Right cardiac atrium (tissue), 5 donors: Measurements from ENCODE around the gene TRMT11. TPM values are rescaled to one million over a fixed set of nuclear protein-coding genes. Genes with fewer than 3 reads are reported as not detected.
A peak's percentile ranks its signal among the peaks of the same experiment; 100 is the strongest.
"Not testable (repeated sequence)": the region's sequence is repeated elsewhere in the genome, so short reads cannot be mapped to it uniquely, and the experiment has no call there.

Experiments
- ATAC-seq, 2 donors: fragments of 200-7000 bp; cut with Tn5 transposase; one replicate each; pipeline versions ENCODE4 v1.8.0 to v1.9.1; 2020; ENCODE audit warnings: moderate library complexity in 2 of 2, mild to moderate bottlenecking in 1 of 2
- DNase-seq, 3 donors: peaks; one replicate each; pipeline ENCODE4 v3.0.0-alpha.2; 2020
- H3K27ac ChIP-seq: one replicate; pipeline ENCODE4 v1.5.1; 2013; ENCODE audit warnings: mild to moderate bottlenecking, low read length, control low read depth, moderate library complexity
- H3K27me3 ChIP-seq: one replicate; pipeline ENCODE4 v1.6.1; 2013; ENCODE audit not compliant: control insufficient read depth, insufficient read depth
- H3K4me1 ChIP-seq: one replicate; pipeline ENCODE4 v1.6.1; 2013; ENCODE audit warnings: low read length; ENCODE audit not compliant: control insufficient read depth, insufficient read depth
- H3K4me3 ChIP-seq: one replicate; pipeline ENCODE4 v1.5.1; 2013; ENCODE audit warnings: low read length, control low read depth
- H3K9me3 ChIP-seq: one replicate; pipeline ENCODE4 v1.6.1; 2013; ENCODE audit warnings: low read length; ENCODE audit not compliant: control insufficient read depth
- WGBS: extraction: QIAGEN DNeasy Blood & Tissue Kit; methylation state at CpG from one replicate; pipeline ENCODE4 v1.1.7; 2013; 5-methylcytosine and 5-hydroxymethylcytosine counted together
- intact Hi-C, 4 donors: fragments of 100-400 bp; cut with DNase I; formaldehyde crosslinking; loops; one replicate each; pipeline versions ENCODE4 v1.11.0 to v1.14.0; 2022 to 2023
- polyA plus RNA-seq: library from polyadenylated mRNA; stranded (reverse); fragments of 200-250 nt; gene quantifications from one replicate; pipeline ENCODE4 v1.2.3, GENCODE V29; 2013
- total RNA-seq, 4 donors: library from RNA; stranded (reverse); fragmentation: NEBNext Ultra II Directional; extraction: Animal tissue kit (Norgen Biotek cat#: 25700); gene quantifications; one replicate each; pipeline ENCODE4 v1.2.1, GENCODE V29; 2021
- donor health status: healthy with polysubstance abuse.
- donor health status: DM: no; HTN: yes; CAD: no.
- donor health status: DM: no; HTN: no; CAD: no.
- donor health status: DM: no; HTN: yes; CAD: no; lungs with severe emphysema.
- donor health status: DM: yes; HTN: yes; CAD: no.

Gene TRMT11
- total and polyA plus RNA-seq, 5 donors, result 12.0 to 15.6 (median 15.0) TPM

DNA sequence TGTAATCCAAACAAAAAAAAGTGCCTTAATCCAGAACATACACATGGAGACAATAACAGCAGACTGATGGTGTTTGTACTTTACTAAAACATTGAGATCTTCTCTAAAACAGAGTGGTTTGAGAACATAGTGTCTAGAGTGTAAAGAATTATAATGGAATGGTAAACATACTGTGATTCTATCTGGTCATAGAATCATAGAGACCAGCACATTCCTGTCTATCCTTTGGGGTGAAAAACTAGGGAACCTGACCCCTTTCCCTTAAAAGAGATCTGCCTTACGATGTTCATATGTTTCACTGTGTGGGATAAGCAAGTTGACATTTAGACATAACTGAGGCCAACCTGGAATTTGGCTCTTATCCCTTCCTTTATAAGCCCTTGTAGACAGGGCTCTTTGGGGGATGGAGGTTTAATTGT, 55.7 kb downstream of the TRMT11 start:
- DNase-seq, result no peak
- Histone ChIP-seq H3K4me3 (no peak overlapping the region), H3K27ac (no peak overlapping the region), H3K9me3 (no peaks in the 10 kb centered on the region), H3K4me1 (no peaks in the 10 kb centered on the region), H3K27me3 (no peaks in the 10 kb centered on the region)
- 68% methylated on average over 1 of the region's 1 CpG for WGBS
- intact Hi-C loops, result no loop called here
- peak in 1 of 2 donors; percentile 59 for ATAC-seq

DNA sequence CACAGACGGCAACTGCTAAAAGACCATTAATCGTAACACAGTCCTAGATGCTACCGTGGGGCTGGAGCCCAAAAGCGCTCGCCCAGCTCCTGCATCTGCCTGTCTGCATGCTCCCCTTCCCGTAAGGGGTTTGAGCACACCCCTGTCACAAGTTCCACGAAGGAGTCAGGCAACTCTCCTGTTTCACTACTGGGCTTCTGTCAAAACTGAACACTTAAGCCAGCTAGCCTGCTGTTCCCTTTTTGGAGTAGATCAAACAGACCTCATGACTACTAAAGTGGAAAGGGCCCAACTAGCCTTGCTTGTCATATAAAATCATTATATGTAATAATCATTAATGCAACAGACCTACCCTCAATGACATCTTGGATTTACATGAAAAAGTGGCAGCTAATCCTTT, 61.3 kb downstream of the TRMT11 start:
- WGBS, result 93% methylated on average over 7 of the region's 7 CpGs
- no peak for DNase-seq
- Histone ChIP-seq H3K27me3 (no peaks in the 10 kb centered on the region), H3K4me3 (no peak overlapping the region), H3K9me3 (no peaks in the 10 kb centered on the region), H3K4me1 (no peaks in the 10 kb centered on the region), H3K27ac (no peak overlapping the region)
- intact Hi-C loops, result no loop called here
- peak in 1 of 2 donors; percentile 33 for ATAC-seq

DNA sequence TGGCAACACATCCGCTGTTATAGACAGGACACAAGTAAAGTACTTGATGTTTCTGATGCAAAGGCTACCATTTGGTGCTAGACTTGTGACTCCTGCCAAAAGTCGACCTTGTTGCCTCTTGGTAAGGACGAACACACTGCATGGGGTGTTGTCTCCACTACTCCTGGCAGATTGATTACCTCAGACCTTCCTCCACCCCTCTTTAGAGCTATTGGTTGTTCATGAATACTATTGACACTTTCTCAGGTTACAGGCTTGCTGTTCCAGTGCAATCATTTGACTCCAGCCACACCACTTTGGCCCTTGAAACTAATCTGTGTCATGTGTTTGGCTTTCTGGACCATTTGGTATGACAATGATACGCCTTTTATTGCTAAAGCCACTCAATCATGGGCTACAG, 62.3 kb downstream of the TRMT11 start:
- intact Hi-C loops, result no loop called here
- WGBS, result 95% methylated on average over 4 of the region's 4 CpGs
- ATAC-seq (no peak), DNase-seq (no peak)
- Histone ChIP-seq H3K27ac (no peak overlapping the region), H3K4me3 (no peak overlapping the region), H3K9me3 (no peaks in the 10 kb centered on the region), H3K27me3 (no peaks in the 10 kb centered on the region), H3K4me1 (no peaks in the 10 kb centered on the region)

DNA sequence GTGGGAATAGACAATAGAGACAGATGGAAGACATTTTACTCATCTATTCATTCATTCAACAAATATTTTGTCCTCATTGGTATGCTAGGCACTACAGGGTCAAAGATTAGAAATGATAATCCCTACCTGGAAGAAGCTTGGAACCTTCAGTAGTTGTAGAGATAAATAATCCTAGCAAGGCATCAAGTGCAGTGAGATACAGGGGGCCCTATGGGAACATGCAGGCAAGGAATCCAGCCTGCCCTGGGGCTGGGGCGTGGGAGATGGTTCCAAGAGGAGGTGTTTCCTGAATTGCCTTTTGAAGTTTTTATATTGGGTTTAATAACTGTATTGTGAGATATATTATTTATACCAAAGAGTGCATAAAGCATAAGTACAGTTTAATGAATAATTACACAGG, 64.5 kb downstream of the TRMT11 start:
- no peaks in the 10 kb centered on the region for H3K27me3 ChIP-seq
- intact Hi-C loops, result no loop called here
- H3K9me3 ChIP-seq, result no peaks in the 10 kb centered on the region
- no peak overlapping the region for H3K4me3 ChIP-seq
- ATAC-seq (no peak), DNase-seq (no peak)
- no peak overlapping the region for H3K27ac ChIP-seq
- H3K4me1 ChIP-seq, result no peaks in the 10 kb centered on the region
- 95% methylated on average over 1 of the region's 1 CpG for WGBS

DNA sequence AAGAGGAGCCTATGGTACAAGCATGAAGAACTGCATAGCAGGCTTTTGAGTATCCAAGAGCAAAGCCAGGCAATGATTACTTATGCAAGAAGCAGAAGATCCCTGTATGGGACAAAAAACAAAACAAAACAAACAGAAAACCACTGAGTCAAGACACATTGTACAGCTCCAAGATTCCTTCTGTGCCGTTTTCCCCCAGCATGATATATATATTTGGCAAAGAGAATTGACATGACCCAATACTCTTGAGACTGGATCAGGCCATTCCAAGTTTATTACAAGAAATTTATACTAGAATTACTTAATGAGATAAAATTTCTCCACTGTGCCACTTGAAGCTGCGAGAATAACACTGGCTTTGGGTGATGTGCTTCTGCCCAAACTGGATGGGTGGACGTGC, 65.5 kb downstream of the TRMT11 start:
- Histone ChIP-seq H3K9me3 (no peaks in the 10 kb centered on the region), H3K4me1 (no peaks in the 10 kb centered on the region), H3K27ac (no peak overlapping the region), H3K27me3 (no peaks in the 10 kb centered on the region), H3K4me3 (no peak overlapping the region)
- ATAC-seq (no peak), DNase-seq (no peak)
- intact Hi-C loops, result no loop called here
- WGBS, result 71% methylated on average over 3 of the region's 3 CpGs

DNA sequence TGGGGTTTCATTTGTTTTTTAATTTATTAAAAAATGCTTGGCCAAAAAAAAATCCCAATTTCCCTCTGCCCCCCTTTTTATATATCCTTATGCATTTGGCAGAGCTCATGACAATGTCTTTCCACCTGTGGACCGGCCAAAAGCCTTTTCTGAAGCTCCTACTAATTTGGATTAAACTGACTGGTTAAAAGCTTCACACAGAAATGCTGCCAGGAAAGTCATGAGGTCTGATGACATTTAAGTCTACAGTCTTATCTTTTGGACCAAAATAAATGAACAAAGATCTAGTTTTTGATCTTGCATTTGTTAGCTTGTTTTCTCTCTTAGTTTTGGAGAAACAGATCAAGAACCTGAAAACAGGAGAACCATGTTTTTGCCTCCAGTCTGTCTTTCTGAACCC, 66.1 kb downstream of the TRMT11 start:
- Histone ChIP-seq H3K4me1 (no peaks in the 10 kb centered on the region), H3K4me3 (no peak overlapping the region), H3K27me3 (no peaks in the 10 kb centered on the region), H3K27ac (no peak overlapping the region), H3K9me3 (no peaks in the 10 kb centered on the region)
- WGBS, result 36% methylated on average over 1 of the region's 1 CpG
- DNase-seq, result no peak
- ATAC-seq, result no peak
- intact Hi-C loops, result no loop called here

DNA sequence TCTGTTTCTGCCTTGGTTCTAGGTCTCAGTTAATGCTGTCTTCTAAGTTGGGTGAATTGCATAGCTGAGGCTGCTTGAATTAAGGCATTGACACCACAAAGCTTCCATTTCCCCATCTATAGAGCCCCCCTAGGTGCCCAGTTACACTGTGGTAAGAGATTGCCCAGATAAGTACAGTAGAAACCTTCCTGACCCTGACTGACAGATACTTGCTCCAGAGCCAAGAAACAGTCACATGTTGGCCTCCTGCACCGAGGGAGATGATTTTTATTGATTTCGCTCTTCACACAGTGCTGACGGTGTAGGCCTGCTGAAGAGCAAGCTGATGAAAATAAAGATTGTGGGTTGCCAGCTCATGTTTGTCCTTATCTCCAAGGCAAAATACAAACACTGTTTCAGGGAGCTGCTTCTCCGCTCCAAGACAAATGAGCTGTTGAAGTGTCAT, 67.9 kb downstream of the TRMT11 start:
- H3K4me1 ChIP-seq, result no peaks in the 10 kb centered on the region
- ATAC-seq, result peak in 1 of 2 donors; percentile 63
- intact Hi-C loops, result no loop called here
- no peak for DNase-seq
- no peaks in the 10 kb centered on the region for H3K9me3 ChIP-seq
- WGBS, result 50% methylated on average over 4 of the region's 4 CpGs
- H3K27me3 ChIP-seq, result no peaks in the 10 kb centered on the region
- no peak overlapping the region for H3K4me3 ChIP-seq
- H3K27ac ChIP-seq, result no peak overlapping the region

DNA sequence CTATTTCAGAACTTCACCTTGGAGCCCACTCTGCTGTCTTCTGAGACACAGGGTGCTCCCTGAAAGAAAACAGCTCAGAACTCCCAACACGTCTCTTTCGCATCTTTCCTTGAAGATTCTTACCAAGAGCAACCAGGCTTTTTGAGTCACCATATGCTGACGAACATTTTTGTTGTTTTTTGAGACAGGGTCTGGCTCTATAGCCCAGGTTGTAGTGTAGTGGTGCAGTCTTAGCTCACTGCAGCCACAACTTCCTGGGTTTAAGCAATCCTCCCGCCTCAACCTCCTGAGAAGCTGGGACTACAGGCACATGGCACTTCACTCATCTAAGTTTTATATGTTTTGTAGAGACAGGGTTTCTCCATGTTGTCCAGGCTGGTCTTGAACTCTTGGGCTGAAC, 68.5 kb downstream of the TRMT11 start:
- H3K4me1 ChIP-seq, result no peaks in the 10 kb centered on the region
- 87% methylated on average over 4 of the region's 4 CpGs for WGBS
- ATAC-seq (no peak), DNase-seq (no peak)
- H3K27me3 ChIP-seq, result no peaks in the 10 kb centered on the region
- no peaks in the 10 kb centered on the region for H3K9me3 ChIP-seq
- intact Hi-C loops, result no loop called here
- no peak overlapping the region for H3K27ac ChIP-seq
- H3K4me3 ChIP-seq, result no peak overlapping the region

DNA sequence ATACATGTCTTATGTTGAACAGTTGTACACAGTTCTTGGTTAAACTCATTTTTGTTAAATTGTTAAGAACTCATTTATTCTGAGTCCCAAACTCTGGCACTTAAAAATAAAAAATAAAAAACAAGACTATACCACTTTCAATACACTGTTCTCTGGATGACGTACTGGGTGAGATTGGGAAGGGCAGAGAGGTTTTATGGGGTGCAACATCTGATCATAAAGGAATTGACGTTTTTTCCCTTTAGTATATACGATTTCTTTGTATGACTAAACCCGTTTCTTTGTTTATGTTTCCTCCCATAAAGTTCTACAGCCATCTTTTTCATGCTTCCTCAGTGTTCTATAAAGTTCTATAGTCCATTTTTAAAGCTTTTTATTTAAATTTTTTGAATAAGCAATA, 69.1 kb downstream of the TRMT11 start:
- DNase-seq (no peak), ATAC-seq (no peak)
- Histone ChIP-seq H3K27ac (no peak overlapping the region), H3K4me1 (no peaks in the 10 kb centered on the region), H3K27me3 (no peaks in the 10 kb centered on the region), H3K4me3 (no peak overlapping the region), H3K9me3 (no peaks in the 10 kb centered on the region)
- intact Hi-C loops, result no loop called here
- WGBS, result 92% methylated on average over 4 of the region's 4 CpGs

DNA sequence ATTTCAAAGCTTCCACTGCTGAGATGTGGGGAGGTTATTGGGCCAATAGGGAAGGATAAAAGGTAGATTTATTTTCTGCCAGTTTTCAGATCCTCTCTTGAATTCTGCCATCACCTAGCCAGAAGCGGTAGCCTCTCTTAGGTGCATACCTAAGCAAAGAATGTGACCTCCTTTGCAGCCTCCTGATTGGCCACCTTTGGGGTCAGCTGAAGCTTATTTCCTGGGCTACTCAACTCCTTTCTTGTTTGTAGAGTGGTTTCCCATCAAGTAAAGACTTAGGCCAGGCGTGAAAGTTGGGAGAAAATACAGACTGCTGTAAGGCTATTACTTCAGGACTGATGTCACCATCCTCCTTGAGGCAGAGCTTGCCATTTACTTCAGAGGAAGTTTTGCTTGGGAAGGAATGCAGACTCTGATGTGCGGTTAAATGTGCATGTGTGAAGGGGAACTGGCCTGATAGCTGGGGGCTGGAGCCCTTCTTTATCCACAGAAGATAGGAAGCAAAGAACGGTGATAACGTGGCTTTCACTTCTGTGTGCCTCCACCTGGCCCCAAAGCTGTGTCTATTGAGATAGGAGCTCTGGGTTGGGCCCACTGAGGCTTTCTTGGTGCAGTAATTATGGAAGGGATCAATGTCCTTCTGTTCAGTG, 70.1 kb downstream of the TRMT11 start:
- DNase-seq (no peak), ATAC-seq (no peak)
- intact Hi-C loops, result no loop called here
- no peak overlapping the region for H3K27ac ChIP-seq
- 70% methylated on average over 5 of the region's 5 CpGs for WGBS
- H3K27me3 ChIP-seq, result no peaks in the 10 kb centered on the region
- H3K4me3 ChIP-seq, result no peak overlapping the region
- no peaks in the 10 kb centered on the region for H3K4me1 ChIP-seq
- no peaks in the 10 kb centered on the region for H3K9me3 ChIP-seq

DNA sequence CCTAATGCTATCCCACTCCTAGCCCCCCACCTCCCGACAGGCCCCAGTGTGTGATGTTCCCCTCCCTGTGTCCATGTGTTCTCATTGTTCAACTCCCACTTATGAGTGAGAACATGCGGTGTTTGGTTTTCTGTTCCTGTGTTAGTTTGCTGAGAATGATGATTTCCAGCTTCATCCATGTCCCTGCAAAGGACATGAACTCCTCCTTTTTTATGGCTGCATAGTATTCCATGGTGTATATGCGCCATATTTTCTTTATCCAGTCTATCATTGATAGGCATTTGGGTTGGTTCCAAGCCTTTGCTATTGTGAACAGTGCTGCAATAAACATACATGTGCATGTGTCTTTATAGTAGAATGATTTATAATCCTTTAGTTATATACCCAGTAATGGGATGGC, 71.7 kb downstream of the TRMT11 start:
- not testable (repeated sequence) for DNase-seq, H3K4me3 ChIP-seq
- 100% methylated on average over 3 of the region's 3 CpGs for WGBS

DNA sequence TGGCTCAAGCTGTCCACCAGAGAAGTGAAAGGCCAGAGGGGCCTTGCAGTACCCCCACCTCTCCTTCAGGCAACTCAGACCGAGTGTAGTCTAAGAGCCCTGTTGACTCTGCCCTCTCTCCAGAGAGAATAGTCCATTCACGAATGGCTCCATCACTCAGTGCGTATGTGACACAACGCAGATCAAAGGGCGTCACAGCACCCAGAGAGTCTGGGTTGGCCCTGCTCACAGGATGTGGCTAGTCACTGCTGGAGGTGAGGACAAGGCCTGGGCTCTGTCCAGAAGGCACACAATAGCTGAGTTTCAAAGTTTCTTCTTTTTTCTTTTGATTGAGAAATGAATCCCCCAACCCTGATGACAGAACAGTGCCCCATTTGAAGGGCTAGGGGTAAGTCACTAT, 74.1 kb downstream of the TRMT11 start:
- peak; percentile 88 to 95 for ATAC-seq
- Histone ChIP-seq H3K4me3 (no peak overlapping the region), H3K27ac (no peak overlapping the region), H3K4me1 (no peaks in the 10 kb centered on the region), H3K27me3 (no peaks in the 10 kb centered on the region), H3K9me3 (no peaks in the 10 kb centered on the region)
- 55% methylated on average over 5 of the region's 5 CpGs for WGBS
- DNase-seq, result peak; percentile 57 to 67 (median 64)
- intact Hi-C loops, result no loop called here

More for the DNA sequence above, 71.7 kb downstream of the TRMT11 start:
- H3K9me3 ChIP-seq, H3K27ac ChIP-seq, H3K4me1 ChIP-seq, ATAC-seq, intact Hi-C loops, H3K27me3 ChIP-seq: not testable (repeated sequence)
